ENCODE measurements around the gene OBSL1. TPM values are rescaled to one million over a fixed set of nuclear protein-coding genes. Genes with fewer than 3 reads are reported as not detected.

OBSL1 gene
- total and polyA plus RNA-seq, 2 donors (not counting 3 experiments of a cell fraction or from before 2014, with no cell fraction given), result 16.7 to 20.7 TPM

GRCh38 chr2:219591091-219591490, 19.8 kb upstream of the OBSL1 start:
- DNase-seq (ENCODE audit: low read depth, low spot score) (no peak), FAIRE-seq (no peak)
- no peaks in the 10 kb centered on the region for H4K20me1 ChIP-seq (replicated peaks; ENCODE audit: control insufficient read depth, extremely low read depth, insufficient read depth, low read length)
- ChIA-PET POLR2A (interaction anchor here (0.7 kb wide), 1 partner anchor 41 kb away, joined by 3 read pairs; no protein-coding TSS in a partner anchor), CTCF (interaction anchor here (1.0 to 1.9 kb wide), 2 partner anchors 30 to 50 kb away, joined by 3 to 7 read pairs; no protein-coding TSS in a partner anchor)
- peaks cover 4 to 5% of the 10 kb centered on the region in 2 experiments for H3K27me3 ChIP-seq (ENCODE audit: control insufficient read depth in 2 of 2, insufficient read depth in 2 of 2, low read length in 2 of 2)
- TF ChIP-seq EZH2 (IDR thresholded peaks at IDR 0.05; ENCODE audit: borderline replicate concordance, low read depth, low read length, severe bottlenecking) (no peak), POLR2A (IDR thresholded peaks at IDR 0.05; ENCODE audit: low read depth, low read length) (no peak), JUN (IDR thresholded peaks at IDR 0.05; ENCODE audit: borderline replicate concordance, insufficient read depth, insufficient read length, low read depth) (no peak), POLR2AphosphoS5 (IDR thresholded peaks at IDR 0.05; ENCODE audit: insufficient read depth, low read depth, low read length) (no peak), MAX (IDR thresholded peaks at IDR 0.05; ENCODE audit: insufficient read depth, insufficient read length) (no peak), CTCF (IDR thresholded peaks at IDR 0.05; ENCODE audit: extremely low read depth in 1 of 2, insufficient read depth in 1 of 2, low read depth in 1 of 2, low read length in 2 of 2) (no peak), GATA2 (IDR thresholded peaks at IDR 0.05; ENCODE audit: insufficient read depth, insufficient read length, low read depth, low read length) (no peak), FOS (IDR thresholded peaks at IDR 0.05; ENCODE audit: borderline replicate concordance, insufficient read depth, low read length) (no peak), MYC (IDR thresholded peaks at IDR 0.05; ENCODE audit: low read depth, low read length) (no peak)
- no peak overlapping the region for H3K27ac ChIP-seq (ENCODE audit: insufficient read depth, low read depth, low read length)
- no peak overlapping the region for H2AFZ ChIP-seq (ENCODE audit: low read depth, low read length)
- dilution Hi-C loops (cut with MboI; ENCODE audit: extremely low pct_ligation_motif_present, low sequenced_read_pairs), result no loop called here
- no peaks in the 10 kb centered on the region for H3K9me3 ChIP-seq (replicated peaks; ENCODE audit: control insufficient read depth, insufficient read depth, low read length)
- no peak overlapping the region for H3K4me2 ChIP-seq (ENCODE audit: insufficient read depth, low read length)
- H3K36me3 ChIP-seq (ENCODE audit: control insufficient read depth in 2 of 2, extremely low read depth in 1 of 2, insufficient read depth in 2 of 2, low read length in 2 of 2), result no peaks in the 10 kb centered on the region
- intact Hi-C loops (cut with micrococcal nuclease), result no loop called here
- no peak overlapping the region for H3K9ac ChIP-seq (replicated peaks; ENCODE audit: extremely low read depth, insufficient read depth, low read length)
- H3K79me2 ChIP-seq (ENCODE audit: control insufficient read depth, insufficient read depth, low read length), result no peaks in the 10 kb centered on the region
- no peaks in the 10 kb centered on the region for H3K4me1 ChIP-seq (ENCODE audit: control insufficient read depth, extremely low read depth, insufficient read depth, low read length)
- no peak overlapping the region for H3K4me3 ChIP-seq (replicated peaks in 1 of 3; ENCODE audit: insufficient read depth in 1 of 3, low read depth in 1 of 3, low read length in 3 of 3)
- no peaks in the 10 kb centered on the region for H3K9me1 ChIP-seq (replicated peaks; ENCODE audit: control insufficient read depth, extremely low read depth, insufficient read depth, low read length)
- BruUV-seq (replicated peaks), result no TSS peak

Measured in endothelial cell of umbilical vein (primary cell).